HPDE6-E6E7 (cell line): ENCODE results near the gene GRB10.
A peak's percentile ranks its signal among the peaks of the same experiment; 100 is the strongest.

Source experiments
- DNase-seq: peaks from one replicate; pipeline ENCODE4 v3.0.0; 2011; ENCODE audit warnings: missing footprints; ENCODE audit errors: extremely low spot score

GRB10 gene

GRCh38 chr7:50612704-50613103, 170.0 kb downstream of the GRB10 start:
- DNase-seq: no peak

DNA sequence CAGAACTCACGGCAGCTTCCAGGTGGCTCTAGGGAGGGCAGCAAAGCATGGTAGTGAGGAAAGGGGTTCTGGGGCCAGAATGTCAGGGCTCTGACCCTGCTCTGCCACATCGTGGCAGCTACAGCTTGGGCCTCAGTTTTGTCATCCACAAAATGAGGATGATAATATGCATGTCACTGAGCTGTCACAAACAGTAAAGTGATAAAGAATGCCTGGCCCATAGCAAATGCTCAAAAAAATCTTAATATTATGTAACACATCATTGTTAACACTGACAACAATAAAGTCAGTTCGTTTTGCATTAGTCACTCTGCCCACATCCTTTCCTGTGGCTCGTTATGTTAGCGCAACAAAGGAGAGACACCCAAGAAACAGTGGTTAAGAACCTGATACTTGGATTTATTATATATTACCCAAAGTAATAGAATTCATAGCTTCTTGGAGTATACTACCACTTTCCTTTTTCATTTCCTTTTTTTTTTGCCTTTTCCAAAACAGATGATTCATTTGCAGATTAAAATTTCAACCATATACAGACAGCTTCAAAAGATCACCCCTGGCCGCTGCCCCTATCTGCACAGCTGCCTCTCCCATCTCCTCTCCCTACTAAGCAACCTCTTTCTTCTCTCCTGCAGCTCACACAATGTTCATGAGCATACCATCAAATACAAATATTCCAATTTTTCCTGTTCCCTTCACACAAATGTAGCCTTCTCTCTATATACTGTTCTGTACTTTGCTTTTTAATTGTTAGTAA, 172.0 kb downstream of the GRB10 start:
- DNase-seq: peak; percentile 15

- DNase-seq: no peak
These were observed 174.3 kb downstream of the GRB10 start for GRCh38 chr7:50608196-50608906.

- no peak for DNase-seq
These were observed 175.1 kb downstream of the GRB10 start for GRCh38 chr7:50607524-50608125.

GRCh38 chr7:50605059-50605458, 177.6 kb downstream of the GRB10 start:
- DNase-seq: no peak

- no peak for DNase-seq
These were observed 179.4 kb downstream of the GRB10 start for GRCh38 chr7:50603287-50603686.

- no peak for DNase-seq
These were observed 183.3 kb downstream of the GRB10 start for GRCh38 chr7:50599385-50599784.

DNA sequence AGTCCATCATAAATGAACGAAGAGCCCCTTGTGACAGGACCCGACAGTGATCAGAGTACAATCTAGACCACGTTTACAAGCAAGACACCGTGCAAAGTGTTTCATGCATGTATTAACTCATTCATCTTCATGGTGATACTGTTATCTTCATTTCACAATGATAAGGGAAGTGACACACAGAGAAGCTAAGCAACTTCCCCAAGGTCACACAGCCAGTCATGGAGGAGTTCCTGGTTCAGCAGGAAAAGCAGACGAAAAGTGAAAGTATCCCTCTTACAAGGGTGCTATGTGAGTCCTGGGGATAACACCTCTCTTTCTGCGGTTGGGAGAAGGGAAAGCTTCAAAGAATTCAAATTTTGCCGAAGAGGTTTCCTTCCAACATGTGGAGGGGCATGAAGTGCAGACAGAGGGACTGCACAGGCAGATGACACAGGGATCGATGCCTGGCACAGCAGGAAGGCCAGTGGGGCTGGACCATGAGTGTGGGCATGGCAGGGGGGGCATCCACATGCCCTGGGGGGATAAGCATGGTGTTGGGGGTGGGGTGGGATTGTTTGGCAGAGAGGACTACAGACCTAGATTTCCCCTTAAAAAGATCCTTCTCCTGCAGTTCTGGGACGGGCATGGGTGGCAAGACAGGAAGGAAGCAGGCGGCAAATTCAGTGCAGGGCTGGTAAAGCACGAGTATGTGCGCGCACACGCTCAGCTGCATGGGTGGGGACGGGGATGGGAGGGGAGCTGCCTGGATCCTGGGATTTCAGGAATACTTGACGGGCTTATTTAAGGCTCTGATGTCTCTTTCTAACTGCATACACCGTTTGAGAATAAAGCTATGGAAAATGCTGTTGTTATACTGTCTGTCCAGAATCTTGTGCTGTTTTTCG, 184.0 kb downstream of the GRB10 start:
- no peak for DNase-seq

DNA sequence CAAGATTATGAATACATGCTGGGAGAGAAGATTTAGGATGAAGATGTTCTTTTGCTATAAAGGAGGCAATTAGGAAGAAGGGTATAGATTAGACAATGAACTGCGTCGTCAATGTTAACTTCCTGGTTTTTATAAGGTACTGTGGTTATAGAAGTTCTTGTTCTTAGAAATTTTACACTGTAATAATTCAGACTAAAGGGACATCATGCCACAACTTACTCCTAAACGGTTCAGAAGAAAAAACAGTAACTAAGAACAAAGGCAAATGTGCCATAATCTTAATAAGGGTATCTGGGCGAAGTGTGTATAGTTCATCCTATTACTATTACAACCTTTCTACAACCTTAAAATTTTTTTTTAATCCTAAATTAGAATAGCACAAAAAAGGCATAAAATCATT, 186.2 kb downstream of the GRB10 start:
- DNase-seq: no peak

- DNase-seq: peak; percentile 17
These were observed 187.1 kb downstream of the GRB10 start for GRCh38 chr7:50595491-50596102.

DNA sequence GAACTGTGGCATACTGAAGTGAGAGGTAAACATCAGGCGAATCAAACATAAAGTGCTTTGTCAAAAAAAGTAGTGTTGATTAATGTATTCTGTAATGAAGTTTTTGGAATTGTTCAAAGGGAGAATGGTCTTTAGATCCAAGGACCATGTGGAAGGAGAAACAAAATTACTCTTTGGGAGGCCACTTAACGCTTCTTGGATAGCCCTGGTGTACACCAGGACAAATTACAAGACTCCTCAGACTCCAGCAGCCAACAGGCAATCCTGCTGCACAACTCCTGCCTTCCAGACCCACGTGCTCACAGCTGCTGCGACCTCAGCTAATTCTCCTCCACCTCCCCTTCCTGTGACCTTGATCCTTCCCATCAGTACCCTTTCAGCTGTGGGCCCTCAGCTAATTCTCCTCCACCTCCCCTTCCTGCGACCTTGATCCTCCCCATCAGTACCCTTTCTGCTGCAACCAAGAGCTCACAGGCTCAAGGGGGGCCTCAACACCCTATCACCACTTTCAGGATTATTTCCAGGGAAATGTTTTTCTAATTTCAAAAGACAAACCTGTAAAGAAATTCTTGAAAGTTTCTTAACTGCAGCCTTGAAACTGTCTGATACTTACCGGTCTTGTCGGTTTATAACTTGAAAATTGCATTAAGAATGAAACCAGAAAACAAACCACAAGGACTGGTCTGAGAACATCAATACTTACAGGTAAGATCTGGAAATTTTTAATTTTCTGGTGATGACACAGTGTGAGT, 187.8 kb downstream of the GRB10 start:
- no peak for DNase-seq

- no peak for DNase-seq
These were observed 188.6 kb downstream of the GRB10 start for GRCh38 chr7:50594136-50594535.

DNA sequence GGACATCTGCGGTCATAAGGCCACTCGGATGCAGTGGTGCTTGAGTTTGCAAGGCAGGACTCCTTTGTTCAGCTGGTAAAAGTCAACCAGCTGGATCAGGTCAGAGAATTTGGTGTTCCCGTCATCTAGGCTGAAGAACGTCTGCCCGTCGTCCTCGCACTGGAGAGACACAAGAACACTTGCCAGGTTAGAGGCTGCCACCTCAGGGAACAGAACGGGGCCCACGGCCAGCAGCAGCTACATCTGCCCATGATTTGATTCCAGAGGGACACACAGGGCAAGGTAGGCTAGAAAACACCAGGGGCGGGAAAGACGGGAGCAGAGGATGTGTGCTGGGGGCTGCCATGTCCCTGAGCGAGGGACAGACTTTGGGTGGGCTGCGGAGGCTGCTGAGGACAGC, 189.8 kb downstream of the GRB10 start:
- DNase-seq: no peak

DNA sequence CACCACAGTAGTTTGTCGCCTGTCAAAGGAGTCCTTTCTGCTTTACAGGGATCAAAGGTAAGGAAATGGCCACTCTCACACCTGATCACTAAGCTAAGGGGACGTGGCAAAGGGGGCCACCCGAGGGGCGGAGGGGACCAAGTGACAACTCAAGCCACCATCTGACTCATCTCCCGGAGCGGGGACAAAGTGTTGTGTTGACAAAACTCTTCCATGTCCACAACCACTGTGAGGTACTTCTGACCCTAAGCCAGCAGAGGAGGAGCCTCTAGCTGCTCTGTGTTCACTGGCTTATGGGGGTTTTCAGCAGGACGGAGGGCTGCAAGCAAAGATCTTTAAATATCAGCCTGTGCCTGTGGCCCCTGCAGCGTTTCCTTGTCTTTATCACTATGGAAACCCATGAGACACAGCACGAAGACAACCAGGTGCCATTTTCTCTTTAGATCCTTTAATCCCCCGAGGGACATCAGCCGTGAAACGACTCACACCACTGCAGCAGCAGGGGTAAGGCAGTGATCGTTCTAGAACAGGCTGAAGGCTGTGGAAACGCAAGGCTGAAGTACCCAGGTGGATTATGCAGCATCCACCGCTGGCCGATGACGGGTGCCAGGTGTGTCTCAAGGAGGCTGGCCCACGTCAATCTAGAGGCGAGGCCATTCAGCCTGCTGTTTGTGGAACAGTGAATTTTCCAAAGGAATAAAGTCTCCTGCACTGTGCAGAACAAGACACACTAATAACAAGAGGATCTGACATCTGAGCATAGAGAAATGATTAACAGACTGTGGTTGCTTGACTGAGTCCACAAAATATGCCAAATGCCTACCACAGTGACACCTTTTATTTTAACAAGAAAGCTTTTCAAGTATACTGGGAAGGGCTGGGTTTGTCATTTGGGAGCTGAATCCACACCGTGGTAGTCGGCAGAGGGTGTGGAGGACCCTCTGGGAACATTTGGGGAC, 190.9 kb downstream of the GRB10 start:
- no peak for DNase-seq

DNA sequence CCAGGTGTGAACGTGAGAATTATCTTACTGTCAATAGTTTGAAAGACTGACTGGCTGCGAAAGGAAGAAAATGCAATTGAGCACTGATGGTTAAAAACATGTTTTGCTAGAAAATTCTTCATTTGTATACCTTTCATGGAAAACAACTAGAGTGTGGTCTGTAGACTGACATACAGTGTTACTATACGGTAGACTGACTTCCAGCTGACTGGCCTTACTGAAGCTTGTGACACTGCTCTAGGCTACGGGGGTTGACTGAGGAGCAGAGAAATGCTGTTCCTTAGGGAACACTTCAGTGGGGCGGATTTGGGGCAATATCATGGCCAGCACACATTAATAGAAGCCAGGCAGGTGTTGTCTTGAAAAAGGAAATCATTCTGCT, 191.6 kb downstream of the GRB10 start:
- DNase-seq: no peak

DNA sequence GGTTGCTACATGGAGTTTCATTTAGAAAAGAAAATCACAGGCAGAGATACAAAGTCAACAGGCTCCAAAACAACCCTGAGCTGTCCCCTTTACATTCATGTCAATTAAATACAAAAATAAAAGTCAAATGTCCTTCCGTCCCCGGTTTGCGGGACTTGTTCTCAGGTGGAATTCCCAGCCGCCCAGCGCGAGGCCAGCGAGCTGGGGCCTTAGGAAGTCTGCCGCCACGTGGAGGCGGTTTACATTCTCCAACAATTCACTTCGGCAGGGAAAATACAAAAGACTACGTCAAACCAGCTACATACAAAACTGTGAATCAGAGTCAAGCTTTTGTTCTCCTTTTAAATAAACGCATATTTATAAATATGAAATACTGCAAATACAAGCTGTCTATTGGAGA, 192.2 kb downstream of the GRB10 start:
- DNase-seq: no peak

DNA sequence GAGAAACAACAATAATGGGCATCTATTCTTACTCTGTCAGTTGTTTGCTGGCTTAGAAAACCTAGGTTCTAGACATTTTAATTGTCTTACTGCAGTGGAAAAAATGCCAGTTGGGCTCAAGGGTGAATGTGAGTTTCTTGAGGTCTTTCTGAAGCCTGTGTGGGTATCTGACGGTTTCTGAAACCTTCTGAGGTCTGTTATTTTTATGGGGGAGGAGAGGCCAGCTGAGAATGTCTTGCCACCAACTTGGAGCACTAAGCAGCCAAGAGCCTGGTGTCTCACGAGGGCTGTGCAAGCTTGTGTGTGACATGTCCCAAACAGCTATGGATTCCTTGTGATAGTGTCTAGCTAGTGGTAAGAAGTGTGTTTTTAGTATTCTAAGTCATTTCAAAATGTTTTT, 193.3 kb downstream of the GRB10 start:
- no peak for DNase-seq

- DNase-seq: no peak
These were observed 193.8 kb downstream of the GRB10 start for GRCh38 chr7:50588937-50589336.

GRCh38 chr7:50587737-50588136, 195.0 kb downstream of the GRB10 start:
- no peak for DNase-seq
